Nephron (organoid): ENCODE measurements around the gene SLC1A6.
"Not testable (repeated sequence)": the region's sequence is repeated elsewhere in the genome, so short reads cannot be mapped to it uniquely, and the experiment has no call there.

Experiments
- H3K27ac Mint-ChIP-seq, 3 experiments: 2 replicates each; pipeline ENCODE4 v1.8.0; 2020; ENCODE audit warnings: mixed read lengths in 3 of 3, mild to moderate bottlenecking in 2 of 3, moderate library complexity in 1 of 3
- H3K27me3 Mint-ChIP-seq: 2 replicates; pipeline ENCODE4 v1.8.0; 2021; ENCODE audit warnings: low read depth, mild to moderate bottlenecking, moderate library complexity, mixed read lengths
- H3K36me3 Mint-ChIP-seq: 2 replicates; pipeline ENCODE4 v1.8.0; 2020; ENCODE audit warnings: low read depth, mixed read lengths
- H3K4me1 Mint-ChIP-seq: 2 replicates; pipeline ENCODE4 v1.8.0; 2020; ENCODE audit warnings: mixed read lengths
- H3K4me3 Mint-ChIP-seq, 3 experiments: 2 replicates each; pipeline ENCODE4 v1.8.0; 2020; ENCODE audit warnings: mild to moderate bottlenecking in 3 of 3, mixed read lengths in 3 of 3, moderate library complexity in 2 of 3
- H3K9me3 Mint-ChIP-seq: 2 replicates; pipeline ENCODE4 v1.8.0; 2020; ENCODE audit warnings: mixed read lengths
- TF ChIP-seq, protein P1 (sequence below), 3 experiments: fragments of 200-600 bp; sonication (generic); IDR thresholded peaks; one replicate each; pipeline ENCODE4 v1.5.0; 2021; ENCODE audit warnings: antibody characterized with exemption in 3 of 3; ENCODE audit not compliant: unreplicated experiment in 3 of 3

The SLC1A6 gene

DNA sequence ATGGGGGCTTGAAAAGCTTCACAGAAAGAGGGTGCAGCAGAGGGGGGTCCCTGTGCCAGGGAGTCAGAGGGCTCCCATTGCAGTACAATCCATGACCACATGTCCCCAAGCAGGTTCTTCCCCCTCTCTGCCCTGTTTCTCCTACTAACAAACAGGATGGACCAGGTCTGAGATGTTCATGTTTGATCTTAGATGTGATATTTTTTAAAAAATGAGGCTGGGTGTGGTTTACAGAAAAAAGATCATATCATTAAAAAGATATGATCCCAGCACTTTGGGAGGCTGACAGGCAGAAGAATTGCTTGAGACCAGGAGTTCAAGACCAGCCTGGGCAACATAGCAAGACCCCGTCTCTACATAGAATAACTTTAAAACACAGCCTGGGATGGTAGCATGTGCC is 29.2 kb downstream of the SLC1A6 start:
- Mint-ChIP-seq H3K36me3 (no peaks in the 10 kb centered on the region), H3K27me3 (peaks cover 4% of the 10 kb centered on the region), H3K4me3 (no peak overlapping the region), H3K9me3 (peaks cover 13% of the 10 kb centered on the region), H3K4me1 (no peaks in the 10 kb centered on the region), H3K27ac (no peak overlapping the region)
- TF ChIP-seq, protein P1, sequence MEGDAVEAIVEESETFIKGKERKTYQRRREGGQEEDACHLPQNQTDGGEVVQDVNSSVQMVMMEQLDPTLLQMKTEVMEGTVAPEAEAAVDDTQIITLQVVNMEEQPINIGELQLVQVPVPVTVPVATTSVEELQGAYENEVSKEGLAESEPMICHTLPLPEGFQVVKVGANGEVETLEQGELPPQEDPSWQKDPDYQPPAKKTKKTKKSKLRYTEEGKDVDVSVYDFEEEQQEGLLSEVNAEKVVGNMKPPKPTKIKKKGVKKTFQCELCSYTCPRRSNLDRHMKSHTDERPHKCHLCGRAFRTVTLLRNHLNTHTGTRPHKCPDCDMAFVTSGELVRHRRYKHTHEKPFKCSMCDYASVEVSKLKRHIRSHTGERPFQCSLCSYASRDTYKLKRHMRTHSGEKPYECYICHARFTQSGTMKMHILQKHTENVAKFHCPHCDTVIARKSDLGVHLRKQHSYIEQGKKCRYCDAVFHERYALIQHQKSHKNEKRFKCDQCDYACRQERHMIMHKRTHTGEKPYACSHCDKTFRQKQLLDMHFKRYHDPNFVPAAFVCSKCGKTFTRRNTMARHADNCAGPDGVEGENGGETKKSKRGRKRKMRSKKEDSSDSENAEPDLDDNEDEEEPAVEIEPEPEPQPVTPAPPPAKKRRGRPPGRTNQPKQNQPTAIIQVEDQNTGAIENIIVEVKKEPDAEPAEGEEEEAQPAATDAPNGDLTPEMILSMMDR (IDR thresholded peaks at IDR 0.05; ENCODE audit: unreplicated experiment in 3 of 3): no peak

DNA sequence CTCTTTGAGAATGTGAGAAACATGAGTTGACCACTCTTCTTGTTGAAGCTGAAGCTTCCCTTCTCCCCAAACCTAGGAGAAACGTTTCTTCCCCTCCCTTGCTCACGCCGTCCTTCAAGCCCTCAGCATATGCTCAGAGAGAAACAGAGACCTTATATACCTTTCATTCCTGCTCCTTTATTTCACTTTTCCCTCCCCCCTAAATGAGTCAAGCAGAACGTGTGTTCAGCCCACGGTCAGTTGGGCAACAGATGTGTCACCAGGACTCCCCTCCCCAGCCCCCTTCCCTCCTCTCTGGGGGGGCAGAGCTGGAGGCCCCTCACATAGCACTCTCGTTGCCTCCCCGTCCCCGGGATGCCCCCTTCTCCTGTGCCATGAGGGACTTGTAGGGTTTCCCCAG is 29.8 kb downstream of the SLC1A6 start:
- Mint-ChIP-seq H3K27ac (no peak overlapping the region), H3K4me1 (no peaks in the 10 kb centered on the region), H3K27me3 (peaks cover 4% of the 10 kb centered on the region), H3K36me3 (no peaks in the 10 kb centered on the region), H3K9me3 (peaks cover 11% of the 10 kb centered on the region), H3K4me3 (no peak overlapping the region)
- TF ChIP-seq, protein P1 (IDR thresholded peaks at IDR 0.05; ENCODE audit: unreplicated experiment in 3 of 3): no peak

DNA sequence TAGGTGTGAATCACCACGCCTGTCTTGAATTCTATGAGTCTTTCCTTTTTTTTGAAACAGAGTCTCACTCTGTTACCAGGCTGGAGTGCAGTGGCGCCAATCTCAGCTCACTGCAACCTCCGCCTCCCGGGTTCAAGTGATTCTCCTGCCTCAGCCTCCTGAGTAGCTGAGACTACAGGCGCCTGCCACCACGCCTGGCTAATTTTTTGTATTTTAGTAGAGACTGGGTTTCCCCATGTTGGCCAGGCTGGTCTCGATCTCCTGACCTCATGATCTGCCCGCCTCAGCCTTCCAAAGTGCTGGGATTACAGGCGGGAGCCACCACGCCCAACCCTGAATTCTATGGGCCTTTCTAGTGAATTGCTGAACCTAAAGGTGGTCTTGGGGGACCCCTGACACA is 30.3 kb downstream of the SLC1A6 start:
- not testable (repeated sequence) for H3K27ac Mint-ChIP-seq

DNA sequence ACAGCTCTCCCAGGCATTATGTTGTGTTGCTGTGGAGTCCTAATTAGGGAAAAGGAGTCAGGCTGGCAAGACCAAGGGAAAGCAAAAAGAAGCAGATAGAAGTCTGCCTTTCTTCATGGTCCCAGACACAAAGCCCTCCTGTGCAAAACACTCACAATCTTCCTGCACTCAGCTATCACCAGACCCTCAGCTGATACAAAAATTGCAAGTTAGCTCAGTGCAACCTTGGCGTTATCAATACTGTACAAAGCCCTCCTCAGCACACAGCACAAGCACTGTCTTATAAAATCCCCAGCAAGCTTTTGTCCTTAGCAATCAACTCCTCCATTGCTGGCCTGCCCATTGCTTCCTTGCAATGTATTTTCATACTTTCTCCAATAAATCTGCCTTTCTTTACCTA is 35.2 kb downstream of the SLC1A6 start:
- H3K36me3 Mint-ChIP-seq: no peaks in the 10 kb centered on the region
- H3K4me1 Mint-ChIP-seq: no peaks in the 10 kb centered on the region
- no peak overlapping the region for H3K27ac Mint-ChIP-seq
- peaks cover 15% of the 10 kb centered on the region for H3K27me3 Mint-ChIP-seq
- H3K4me3 Mint-ChIP-seq: no peak overlapping the region
- peaks cover 12% of the 10 kb centered on the region for H3K9me3 Mint-ChIP-seq
- TF ChIP-seq, protein P1 (IDR thresholded peaks at IDR 0.05; ENCODE audit: unreplicated experiment in 3 of 3): no peak

More for the DNA sequence above, 30.3 kb downstream of the SLC1A6 start:
- peaks cover 11% of the 10 kb centered on the region for H3K9me3 Mint-ChIP-seq
- not testable (repeated sequence) for H3K36me3 Mint-ChIP-seq, H3K27me3 Mint-ChIP-seq, H3K4me1 Mint-ChIP-seq, H3K4me3 Mint-ChIP-seq

DNA sequence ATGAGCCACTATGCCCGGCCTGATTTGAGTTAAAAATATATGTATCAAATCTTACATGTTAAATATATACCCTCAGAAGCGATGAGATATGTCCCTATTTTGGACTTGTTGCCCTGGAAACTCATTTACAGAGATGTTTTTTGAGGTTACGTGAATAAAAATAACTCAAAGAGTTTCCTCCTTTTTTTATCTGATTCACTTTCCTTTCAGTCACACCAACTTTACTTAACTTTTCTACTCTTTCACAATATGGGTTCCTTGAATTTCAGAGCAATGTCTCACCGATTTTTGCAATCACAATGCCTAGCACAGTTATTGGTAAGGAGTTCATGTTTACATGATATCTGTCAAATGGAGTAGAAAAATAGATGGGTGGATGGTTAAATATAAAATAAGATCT is 36.1 kb downstream of the SLC1A6 start:
- H3K27me3 Mint-ChIP-seq: peaks cover 15% of the 10 kb centered on the region
- no peak overlapping the region for H3K27ac Mint-ChIP-seq
- H3K4me1 Mint-ChIP-seq: no peaks in the 10 kb centered on the region
- H3K36me3 Mint-ChIP-seq: no peaks in the 10 kb centered on the region
- TF ChIP-seq, protein P1 (IDR thresholded peaks at IDR 0.05; ENCODE audit: unreplicated experiment in 3 of 3): no peak
- H3K9me3 Mint-ChIP-seq: peaks cover 12% of the 10 kb centered on the region
- no peak overlapping the region for H3K4me3 Mint-ChIP-seq

DNA sequence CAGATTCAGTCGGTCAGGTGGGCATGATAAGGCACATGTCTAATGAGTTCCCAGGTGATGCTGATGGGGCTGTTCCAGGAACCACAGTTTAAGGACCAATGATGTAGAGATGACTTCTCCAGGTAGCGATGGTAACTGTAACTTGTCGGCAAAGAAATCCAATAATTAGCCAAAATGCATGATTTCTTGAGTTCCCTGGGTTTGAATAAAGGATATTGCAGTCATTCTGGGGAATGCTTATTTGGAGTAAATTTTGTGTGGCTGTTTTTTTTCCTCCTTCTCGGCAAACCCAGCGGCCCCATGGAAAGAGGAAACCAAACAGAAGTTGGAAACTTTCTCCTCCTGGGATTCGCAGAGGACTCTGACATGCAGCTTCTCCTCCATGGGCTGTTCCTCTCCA is 38.5 kb downstream of the SLC1A6 start, which contains the start of gene OR7C2:
OR7C2 (plus strand) TSS at position 301 of the 400 bp plus-strand sequence; CDS start at position 301, 0 bp downstream.
- peaks cover 9% of the 10 kb centered on the region for H3K9me3 Mint-ChIP-seq
- no peak within 1 kb of the TSS for H3K27ac Mint-ChIP-seq
- H3K36me3 Mint-ChIP-seq: no peaks in the 10 kb centered on the region
- peaks cover 18% of the 10 kb centered on the region for H3K27me3 Mint-ChIP-seq
- no peaks in the 10 kb centered on the region for H3K4me1 Mint-ChIP-seq
- H3K4me3 Mint-ChIP-seq: no peak within 1 kb of the TSS
- TF ChIP-seq, protein P1 (IDR thresholded peaks at IDR 0.05; ENCODE audit: unreplicated experiment in 3 of 3): no peak
